Renal cortical epithelial cell (primary cell): ENCODE data around the gene SLC9A9. TPM values are rescaled to one million over a fixed set of nuclear protein-coding genes. Genes with fewer than 3 reads are reported as not detected.
A peak's percentile ranks its signal among the peaks of the same experiment; 100 is the strongest.

Experiments used
- DNase-seq: peaks from one replicate; pipeline ENCODE4 v3.0.0-alpha.2; 2011; ENCODE audit warnings: low read depth
- total RNA-seq: library from RNA; depleted of rRNA; stranded (reverse); fragments of >200 nt; gene quantifications from 2 replicates; pipeline ENCODE4 v1.2.3, GENCODE V29; 2014

SLC9A9 gene
- total RNA-seq, 1 donor from 2014 or later = 1.0 TPM

- DNase-seq = no peak
Measured at GRCh38 chr3:143506190-143506589, 342.1 kb downstream of the SLC9A9 start.

DNA sequence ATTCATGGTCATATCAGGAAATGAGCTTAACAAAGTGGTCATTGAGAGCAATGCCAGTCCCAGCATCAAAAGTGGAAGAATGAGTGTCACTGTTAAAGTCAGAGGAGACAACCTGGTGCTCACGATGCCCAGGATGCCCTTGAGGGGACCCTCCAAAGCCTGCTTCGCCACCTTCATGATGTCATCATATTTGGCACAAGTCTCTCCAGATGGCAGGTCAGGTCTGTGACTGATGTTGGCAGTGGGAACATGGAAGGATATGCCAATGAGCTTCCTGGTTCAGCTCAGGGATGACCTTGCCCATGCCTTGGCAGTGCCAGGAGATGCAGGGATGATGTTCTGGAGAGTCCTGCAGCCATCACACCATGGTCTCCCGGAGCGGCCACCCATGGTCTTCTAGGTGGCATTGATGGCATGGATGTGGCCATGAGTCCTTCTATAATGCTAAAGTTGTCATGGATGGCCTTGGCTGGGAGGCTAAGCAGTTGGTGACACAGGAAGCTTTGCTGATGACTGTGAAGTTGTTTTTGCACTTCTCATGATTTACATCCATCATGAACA, 344.9 kb downstream of the SLC9A9 start:
- no peak for DNase-seq

GRCh38 chr3:143502081-143502480, 346.2 kb downstream of the SLC9A9 start:
- no peak for DNase-seq

GRCh38 chr3:143497382-143497781, 350.9 kb downstream of the SLC9A9 start:
- DNase-seq = no peak

DNA sequence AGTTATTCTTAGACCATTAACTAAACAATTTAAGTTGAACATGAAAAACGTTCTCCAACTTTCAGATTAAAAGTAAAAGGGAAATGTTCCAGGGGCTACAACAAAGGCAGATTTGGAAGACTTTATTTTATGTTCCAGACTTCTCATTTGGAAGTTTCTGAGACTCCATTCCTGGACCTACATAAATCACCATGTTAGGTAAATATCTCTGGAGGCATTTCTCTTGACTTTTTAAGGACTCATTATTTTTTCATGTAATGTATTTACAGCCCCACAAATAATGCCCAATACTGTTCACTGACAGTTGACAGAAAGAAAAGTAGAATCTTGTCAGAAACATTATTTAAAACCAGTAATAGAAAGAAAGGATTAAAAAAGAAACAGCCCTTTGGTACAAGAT, 352.1 kb downstream of the SLC9A9 start:
- DNase-seq = no peak

GRCh38 chr3:143495527-143495926, 352.7 kb downstream of the SLC9A9 start:
- DNase-seq = no peak

- DNase-seq = no peak
Measured at GRCh38 chr3:143486611-143487010, 361.7 kb downstream of the SLC9A9 start.

- peak; percentile 76 for DNase-seq
Measured at GRCh38 chr3:143484846-143485512, 363.3 kb downstream of the SLC9A9 start.

- peak; percentile 89 for DNase-seq
Measured at GRCh38 chr3:143483214-143483613, 365.1 kb downstream of the SLC9A9 start.

DNA sequence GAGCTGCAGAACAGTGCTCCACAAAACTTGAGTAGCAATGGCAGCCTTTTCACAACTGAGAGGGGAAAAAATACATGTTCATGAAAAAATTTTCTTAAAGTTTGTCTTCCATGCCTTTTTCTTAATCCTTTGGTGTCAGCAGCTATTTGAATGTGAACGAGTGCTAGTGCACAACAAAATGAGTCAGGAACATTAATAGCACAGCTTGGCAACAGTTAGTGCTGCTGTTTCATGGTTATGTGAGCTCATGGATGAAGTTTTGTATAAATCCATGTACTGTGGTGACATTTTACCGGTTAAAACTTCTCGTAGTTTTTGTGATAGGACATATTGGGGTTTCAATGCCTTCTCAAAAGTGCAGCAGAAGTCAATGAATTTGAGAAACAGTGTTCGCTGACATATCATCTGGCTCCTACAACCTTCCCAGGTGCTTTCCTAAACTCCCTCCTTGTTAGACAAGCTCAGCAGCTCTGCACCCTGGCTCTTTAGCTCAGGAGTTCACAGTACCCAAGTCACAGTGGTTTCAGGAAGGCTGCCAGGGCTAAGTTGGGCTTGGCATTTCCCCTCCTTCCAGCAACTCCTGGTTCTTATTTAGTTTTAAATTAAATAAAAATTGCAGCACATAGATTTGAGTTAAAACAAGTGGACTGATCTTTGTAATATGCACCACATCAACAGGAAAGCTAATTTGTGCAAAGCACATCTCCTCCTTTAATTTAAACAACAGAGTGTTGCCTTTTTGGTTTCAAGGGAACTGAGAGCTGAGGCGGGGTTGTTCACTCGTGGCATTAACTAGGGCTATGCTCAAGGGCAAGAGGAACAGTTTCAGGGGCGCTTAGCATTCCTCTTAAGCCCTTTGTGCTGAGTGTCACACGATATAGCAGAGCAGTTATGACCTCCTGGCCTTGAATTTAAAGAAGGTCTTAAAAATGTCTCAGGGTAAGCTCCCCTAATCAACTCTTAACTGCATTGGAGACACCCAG, 365.9 kb downstream of the SLC9A9 start:
- DNase-seq = peak; percentile 86

- DNase-seq = peak; percentile 99
Measured at GRCh38 chr3:143480344-143480743, 367.9 kb downstream of the SLC9A9 start.

- no peak for DNase-seq
Measured at GRCh38 chr3:143479727-143480126, 368.5 kb downstream of the SLC9A9 start.

- peak; percentile 58 for DNase-seq
Measured at GRCh38 chr3:143478115-143478693, 370.1 kb downstream of the SLC9A9 start.

GRCh38 chr3:143476965-143477640, 371.2 kb downstream of the SLC9A9 start:
- peak; percentile 22 for DNase-seq

DNA sequence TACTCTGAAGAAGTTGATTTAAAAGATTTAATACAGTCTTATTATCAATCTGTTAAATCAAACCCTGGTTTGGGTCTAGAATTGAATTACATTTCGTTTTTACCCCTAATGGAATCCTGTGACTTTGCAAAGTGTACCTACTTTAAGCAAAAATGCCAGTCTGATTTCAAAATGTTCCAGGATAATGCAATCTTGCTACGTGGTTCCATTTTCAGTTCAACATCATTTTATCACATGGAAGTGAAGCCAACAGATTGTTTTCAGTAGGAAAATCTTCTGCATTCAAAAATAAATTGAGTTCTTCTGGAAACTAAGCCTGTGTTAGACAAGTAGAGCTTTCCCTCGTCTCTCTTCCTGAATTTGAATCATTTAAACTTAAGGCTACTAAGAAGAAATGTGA, 372.3 kb downstream of the SLC9A9 start:
- DNase-seq = no peak

DNA sequence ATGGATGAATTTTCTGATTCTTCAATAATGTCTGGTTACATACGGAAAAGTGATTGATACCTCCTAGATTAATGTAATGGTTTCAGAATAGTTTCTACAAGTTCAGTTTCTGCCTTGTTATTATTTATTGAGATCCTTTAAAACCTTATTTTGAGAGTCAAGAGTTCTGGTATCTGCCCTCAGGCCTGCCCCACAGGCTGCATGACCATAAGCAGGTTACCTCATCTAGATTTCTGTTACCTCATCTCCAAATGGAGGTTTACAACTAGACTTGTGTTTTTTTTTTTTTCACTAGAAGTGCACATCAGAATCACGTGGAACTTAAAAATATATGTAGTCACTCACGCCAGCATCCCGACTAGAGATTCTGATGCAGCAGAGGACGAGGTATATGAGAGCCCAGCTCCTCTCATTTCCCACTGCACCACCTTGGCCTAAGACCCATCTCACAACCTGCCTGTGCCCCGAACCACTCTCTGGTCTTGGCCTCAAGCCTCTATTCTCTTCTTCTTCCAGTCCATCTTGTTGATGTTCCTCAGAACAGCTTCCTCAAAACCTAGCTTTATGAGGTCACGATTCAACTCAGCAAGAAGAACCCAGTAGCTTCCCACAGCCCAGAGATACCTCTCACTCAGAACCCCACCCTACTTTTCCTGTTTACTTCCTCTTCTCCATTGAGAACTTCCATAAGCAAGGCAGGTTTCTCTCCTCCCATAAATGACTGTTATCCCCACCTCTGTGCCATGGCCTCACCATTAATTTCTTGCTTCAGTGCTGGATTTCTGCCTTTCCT, 375.3 kb downstream of the SLC9A9 start:
- DNase-seq = no peak

- DNase-seq = peak; percentile 60
Measured at GRCh38 chr3:143471705-143472104, 376.6 kb downstream of the SLC9A9 start.

- DNase-seq = no peak
Measured at GRCh38 chr3:143469159-143469558, 379.1 kb downstream of the SLC9A9 start.

DNA sequence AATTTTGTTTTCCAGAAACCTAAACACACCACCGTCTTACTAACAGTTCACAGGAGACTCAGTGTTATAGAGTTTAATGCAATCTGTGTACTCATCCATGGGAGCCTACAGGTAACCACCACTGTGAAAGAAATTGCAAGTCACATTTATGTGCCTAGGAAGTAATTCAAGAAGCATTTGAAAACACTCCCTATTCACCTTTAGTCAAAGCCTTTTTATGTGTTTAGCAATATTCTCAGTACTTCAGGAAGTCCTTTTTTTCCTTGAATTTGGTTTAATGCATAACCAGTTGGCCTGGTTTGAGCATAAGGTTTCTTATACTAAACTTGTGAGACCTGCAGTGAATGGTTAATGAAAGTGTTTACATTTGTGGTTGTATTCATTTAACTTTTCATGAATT, 382.6 kb downstream of the SLC9A9 start:
- DNase-seq = peak; percentile 97

- DNase-seq = peak; percentile 94
Measured at GRCh38 chr3:143464850-143465249, 383.4 kb downstream of the SLC9A9 start.

DNA sequence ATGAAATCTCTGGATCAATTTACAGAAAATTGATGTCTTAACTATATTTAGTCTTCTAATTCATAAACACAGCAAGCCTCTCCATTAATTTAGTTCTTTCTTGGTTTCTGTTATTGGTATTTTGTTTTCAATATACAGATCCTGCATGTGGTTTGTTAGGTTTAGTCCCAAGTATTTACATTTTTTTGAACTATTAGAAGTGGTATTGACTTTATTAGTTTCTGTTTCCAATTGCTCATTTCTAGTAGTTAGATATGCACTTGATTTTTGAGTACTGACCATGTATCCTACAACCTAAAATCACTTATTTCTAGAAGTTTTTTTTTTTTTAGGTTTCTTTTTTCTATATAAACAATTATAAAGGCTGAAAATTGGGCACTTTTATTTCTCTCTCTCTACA, 392.8 kb downstream of the SLC9A9 start:
- no peak for DNase-seq
